A673 (cell line): ENCODE data around the gene PIMREG. TPM values are rescaled to one million over a fixed set of nuclear protein-coding genes. Genes with fewer than 3 reads are reported as not detected.
A peak's percentile ranks its signal among the peaks of the same experiment; 100 is the strongest.
"Not testable (repeated sequence)": the region's sequence is repeated elsewhere in the genome, so short reads cannot be mapped to it uniquely, and the experiment has no call there.

Source experiments
- BruUV-seq: library from RNA; stranded (reverse); fragments of 400-500 nt; replicated peaks from 2 replicates; lab custom pipeline; 2021; lab: Mats Ljungman, UMichigan
- CTCF ChIA-PET: fragments of 300-600 bp; sonication (Branson Sonifier 250); formaldehyde crosslinking; loops from one replicate; lab custom pipeline; 2022; ENCODE audit warnings: antibody characterized with exemption; lab: Charles Lee
- POLR2A ChIA-PET: fragments of 300-600 bp; sonication (Branson Sonifier 250); formaldehyde crosslinking; loops from one replicate; lab custom pipeline; 2022; ENCODE audit warnings: antibody characterized with exemption; ENCODE audit not compliant: low non-redundant PET; lab: Charles Lee
- DNase-seq: peaks from one replicate; pipeline ENCODE4 v3.0.0-alpha.2; 2015; ENCODE audit warnings: low spot score
- H3K27ac ChIP-seq: fragments of 200-600 bp; sonication (generic); 2 replicates; pipeline ENCODE4 v1.5.1; 2016; ENCODE audit warnings: mixed run types, low read depth, mild to moderate bottlenecking, mixed read lengths, antibody characterized with exemption, low read length; ENCODE audit not compliant: poor library complexity, severe bottlenecking
- H3K27me3 ChIP-seq: fragments of 200-600 bp; sonication (generic); replicated peaks from 2 replicates; pipeline ENCODE4 v1.6.1; 2017; ENCODE audit warnings: mixed run types, low read depth, mild to moderate bottlenecking, mixed read lengths, antibody characterized with exemption, low read length; ENCODE audit not compliant: insufficient read depth, poor library complexity
- H3K36me3 ChIP-seq: fragments of 200-600 bp; sonication (generic); 2 replicates; pipeline ENCODE4 v1.6.1; 2016; ENCODE audit warnings: mixed run types, mild to moderate bottlenecking, mixed read lengths, antibody characterized with exemption, low read length; ENCODE audit not compliant: insufficient read depth, poor library complexity, severe bottlenecking
- H3K4me1 ChIP-seq: fragments of 200-600 bp; sonication (generic); 2 replicates; pipeline ENCODE4 v1.6.1; 2017; ENCODE audit warnings: mixed run types, mild to moderate bottlenecking, mixed read lengths, antibody characterized with exemption, low read length; ENCODE audit not compliant: insufficient read depth, poor library complexity, severe bottlenecking
- H3K4me3 ChIP-seq: fragments of 200-600 bp; sonication (generic); 2 replicates; pipeline ENCODE4 v1.5.1; 2016; ENCODE audit warnings: low read depth, mixed run types, mild to moderate bottlenecking, mixed read lengths, low read length; ENCODE audit not compliant: poor library complexity, severe bottlenecking
- H3K9me3 ChIP-seq: fragments of 200-600 bp; sonication (generic); 2 replicates; pipeline ENCODE4 v1.6.1; 2016; ENCODE audit warnings: mixed run types, low read depth, mild to moderate bottlenecking, mixed read lengths, antibody characterized with exemption, low read length; ENCODE audit not compliant: poor library complexity, severe bottlenecking
- CTCF ChIP-seq: fragments of 300-800, 200-600 bp; sonication (generic); conservative IDR thresholded peaks from 2 replicates; pipeline ENCODE4 v1.5.1; 2017; ENCODE audit warnings: low read depth, mild to moderate bottlenecking, antibody characterized with exemption, low read length, moderate library complexity, mixed read lengths
- EZH2 ChIP-seq: fragments of 200-600 bp; sonication (generic); IDR thresholded peaks from 2 replicates; pipeline ENCODE4 v1.6.1; 2017; ENCODE audit warnings: borderline replicate concordance, low read depth, mild to moderate bottlenecking, mixed read lengths, antibody characterized with exemption, low read length; ENCODE audit not compliant: poor library complexity, severe bottlenecking
- intact Hi-C: fragments of 100-400 bp; cut with micrococcal nuclease; formaldehyde crosslinking; loops from one replicate; pipeline ENCODE4 v1.10.0; 2022; ENCODE audit not compliant: unreplicated experiment
- total RNA-seq: library from RNA; stranded (reverse); gene quantifications from 2 replicates; pipeline ENCODE4 v1.2.3, GENCODE V29; 2021

PIMREG gene
- total RNA-seq, 1 experiment from 2014 or later = 90.5 TPM

- Histone ChIP-seq H3K4me1 (peaks cover 30% of the 10 kb centered on the region), H3K9me3 (no peaks in the 10 kb centered on the region), H3K4me3 (no peak overlapping the region), H3K27me3 (no peaks in the 10 kb centered on the region), H3K36me3 (no peaks in the 10 kb centered on the region), H3K27ac (no peak overlapping the region)
- ChIA-PET CTCF (no interaction called here), POLR2A (no interaction called here)
- DNase-seq = peak; percentile 56
- BruUV-seq = no TSS peak
- no peak for TF ChIP-seq EZH2
- intact Hi-C loops = loop anchor here (10.0 kb wide), 1 partner anchor 165 kb away; the partner anchor contains the start of genes KIAA0753 and TXNDC17
These were observed 35.5 kb downstream of the PIMREG start for GRCh38 chr17:6479622-6480302.

GRCh38 chr17:6480303-6480675 lies 36.0 kb downstream of the PIMREG start:
- ChIA-PET CTCF (interaction anchor here (0.7 kb wide), 1 partner anchor 8 kb away, joined by 3 read pairs; no protein-coding TSS in a partner anchor), POLR2A (no interaction called here)
- intact Hi-C loops = no loop called here
- Histone ChIP-seq H3K27me3 (no peaks in the 10 kb centered on the region), H3K4me3 (no peak overlapping the region), H3K9me3 (no peaks in the 10 kb centered on the region), H3K36me3 (no peaks in the 10 kb centered on the region), H3K4me1 (peaks cover 26% of the 10 kb centered on the region), H3K27ac (no peak overlapping the region)
- no TSS peak for BruUV-seq
- DNase-seq = no peak
- no peak for TF ChIP-seq EZH2
- no peak for TF ChIP-seq CTCF

GRCh38 chr17:6482105-6482455 lies 37.8 kb downstream of the PIMREG start:
- no peak for TF ChIP-seq CTCF
- TF ChIP-seq EZH2 = no peak
- ChIA-PET CTCF (no interaction called here), POLR2A (no interaction called here)
- peaks cover 24% of the 10 kb centered on the region for H3K4me1 ChIP-seq
- no peak overlapping the region for H3K4me3 ChIP-seq
- BruUV-seq = no TSS peak
- H3K9me3 ChIP-seq = no peaks in the 10 kb centered on the region
- H3K27ac ChIP-seq = no peak overlapping the region
- DNase-seq = no peak
- H3K36me3 ChIP-seq = no peaks in the 10 kb centered on the region
- intact Hi-C loops = no loop called here
- H3K27me3 ChIP-seq = no peaks in the 10 kb centered on the region

GRCh38 chr17:6482796-6483195 lies 38.5 kb downstream of the PIMREG start:
- H3K27ac ChIP-seq, H3K9me3 ChIP-seq, H3K36me3 ChIP-seq, DNase-seq, POLR2A ChIA-PET, BruUV-seq, CTCF ChIA-PET, H3K4me3 ChIP-seq, intact Hi-C loops, H3K27me3 ChIP-seq: not testable (repeated sequence)
- H3K4me1 ChIP-seq = peaks cover 32% of the 10 kb centered on the region
